HG02610 (cell line): ENCODE results near the gene KLHL14.
A peak's percentile ranks its signal among the peaks of the same experiment; 100 is the strongest.
"Not testable (repeated sequence)": the region's sequence is repeated elsewhere in the genome, so short reads cannot be mapped to it uniquely, and the experiment has no call there.

Experiments
- ATAC-seq: cut with Tn5 transposase; IDR thresholded peaks from one replicate; pipeline ENCODE4 v1.9.1; 2021; ENCODE audit warnings: mild to moderate bottlenecking, moderate library complexity; ENCODE audit not compliant: unreplicated experiment

Gene KLHL14, protein sequence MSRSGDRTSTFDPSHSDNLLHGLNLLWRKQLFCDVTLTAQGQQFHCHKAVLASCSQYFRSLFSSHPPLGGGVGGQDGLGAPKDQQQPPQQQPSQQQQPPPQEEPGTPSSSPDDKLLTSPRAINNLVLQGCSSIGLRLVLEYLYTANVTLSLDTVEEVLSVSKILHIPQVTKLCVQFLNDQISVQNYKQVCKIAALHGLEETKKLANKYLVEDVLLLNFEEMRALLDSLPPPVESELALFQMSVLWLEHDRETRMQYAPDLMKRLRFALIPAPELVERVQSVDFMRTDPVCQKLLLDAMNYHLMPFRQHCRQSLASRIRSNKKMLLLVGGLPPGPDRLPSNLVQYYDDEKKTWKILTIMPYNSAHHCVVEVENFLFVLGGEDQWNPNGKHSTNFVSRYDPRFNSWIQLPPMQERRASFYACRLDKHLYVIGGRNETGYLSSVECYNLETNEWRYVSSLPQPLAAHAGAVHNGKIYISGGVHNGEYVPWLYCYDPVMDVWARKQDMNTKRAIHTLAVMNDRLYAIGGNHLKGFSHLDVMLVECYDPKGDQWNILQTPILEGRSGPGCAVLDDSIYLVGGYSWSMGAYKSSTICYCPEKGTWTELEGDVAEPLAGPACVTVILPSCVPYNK

DNA sequence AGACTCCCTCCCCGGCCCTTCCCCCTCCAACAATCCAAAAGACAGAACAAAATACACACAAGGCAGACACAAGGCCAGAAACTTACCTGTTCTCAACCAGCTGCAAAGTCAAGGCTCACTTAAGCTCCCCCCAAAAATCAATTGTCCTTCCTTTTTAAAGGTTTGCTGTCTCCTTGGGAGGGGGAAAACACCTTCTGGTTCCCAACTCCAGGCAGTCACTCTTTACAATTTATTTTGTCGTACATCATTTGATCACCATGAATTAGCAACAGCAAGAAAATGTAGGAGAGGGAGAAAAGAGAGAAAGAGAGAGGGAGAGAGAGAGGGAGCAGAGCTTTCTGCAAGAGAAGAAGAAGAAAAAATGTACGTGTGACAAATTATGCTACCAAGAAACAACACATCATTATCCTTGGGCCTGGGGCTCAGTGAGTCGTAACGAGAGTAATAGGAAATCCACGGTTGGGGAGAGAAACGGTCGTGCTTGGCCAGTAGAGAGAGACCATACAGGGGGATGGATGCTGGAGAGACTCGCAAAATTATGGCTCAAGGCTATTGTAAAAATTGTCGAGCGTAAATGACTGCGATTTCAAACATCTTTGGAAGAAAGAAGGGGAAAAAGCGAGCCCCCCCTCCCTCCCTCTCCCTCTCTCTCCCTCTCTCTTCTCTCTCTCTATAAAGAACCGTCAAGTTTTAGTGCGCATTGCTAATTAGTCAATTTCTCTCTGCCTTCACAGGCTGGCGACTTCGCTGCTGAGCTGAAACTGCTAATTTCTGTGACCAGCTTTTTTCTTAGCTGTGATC is at the start of gene KLHL14:
TSS of gene KLHL14 (minus strand) at position 443 of the 801 bp plus-strand sequence. CDS start 2,432 bp downstream, outside the sequence.
- ATAC-seq, result peak; percentile 35

DNA sequence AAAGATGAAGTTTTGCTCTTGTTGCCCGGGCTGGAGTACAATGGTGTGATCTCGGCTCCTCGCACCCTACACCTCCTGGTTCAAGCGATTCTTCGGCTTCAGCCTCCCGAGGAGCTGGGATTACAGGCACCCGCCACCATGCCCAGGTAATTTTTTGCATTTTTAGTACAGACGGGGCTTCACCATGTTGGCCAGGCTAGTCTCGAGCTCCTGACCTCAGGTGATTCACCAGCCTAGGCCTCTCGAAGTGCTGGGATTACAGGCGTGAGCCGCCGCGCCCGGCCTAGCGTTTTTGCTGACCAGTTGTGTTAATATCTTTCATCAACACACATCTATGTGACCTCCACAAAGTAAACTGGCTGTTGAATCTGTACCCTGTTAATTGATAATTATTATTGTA is 49.4 kb upstream of the KLHL14 start:
- ATAC-seq, result no peak

GRCh38 chr18:32815881-32816280 is 43.1 kb upstream of the KLHL14 start:
- no peak for ATAC-seq

DNA sequence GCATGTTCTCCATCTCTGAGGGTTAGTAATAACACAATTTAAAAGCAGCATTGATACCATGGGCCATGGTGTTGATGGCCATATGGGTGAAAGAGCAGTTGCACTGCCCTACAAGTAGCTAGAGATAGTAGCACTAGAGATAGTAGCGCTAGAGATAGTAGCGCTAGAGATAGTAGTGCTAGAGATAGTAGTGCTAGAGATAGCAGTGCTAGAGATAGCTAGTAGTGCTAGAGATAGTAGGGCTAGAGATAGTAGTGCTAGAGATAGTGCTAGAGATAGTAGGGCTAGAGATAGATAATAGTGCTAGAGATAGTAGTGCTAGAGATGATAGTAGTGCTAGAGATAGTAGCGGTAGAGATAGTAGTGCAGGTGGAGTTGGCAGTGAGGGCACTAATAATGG is 39.5 kb upstream of the KLHL14 start:
- ATAC-seq, result no peak

- ATAC-seq, result no peak
These were observed 37.5 kb upstream of the KLHL14 start for GRCh38 chr18:32810314-32810713.

- no peak for ATAC-seq
These were observed 32.5 kb upstream of the KLHL14 start for GRCh38 chr18:32805354-32805753.

GRCh38 chr18:32804134-32804888 is 31.5 kb upstream of the KLHL14 start:
- peak; percentile 32 for ATAC-seq

DNA sequence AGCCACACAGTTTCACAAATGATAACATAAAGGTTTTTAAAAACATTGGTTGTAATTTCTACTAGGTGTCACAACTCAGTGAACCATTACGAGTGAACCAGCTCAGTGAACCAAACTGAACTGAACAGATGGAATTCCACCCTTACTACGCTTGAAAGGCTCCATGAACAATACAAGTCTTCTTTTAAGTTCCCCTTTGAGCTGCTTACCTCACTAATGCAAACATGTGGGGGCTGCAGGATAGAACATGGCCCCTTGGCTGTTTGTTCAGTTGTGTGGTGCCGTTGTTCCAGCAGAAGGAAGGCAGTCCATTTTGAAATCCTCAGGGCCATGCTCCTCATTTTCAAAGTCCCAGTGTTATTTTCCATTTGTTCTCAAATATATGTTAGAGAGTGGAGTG is 30.7 kb upstream of the KLHL14 start:
- peak; percentile 98 for ATAC-seq

DNA sequence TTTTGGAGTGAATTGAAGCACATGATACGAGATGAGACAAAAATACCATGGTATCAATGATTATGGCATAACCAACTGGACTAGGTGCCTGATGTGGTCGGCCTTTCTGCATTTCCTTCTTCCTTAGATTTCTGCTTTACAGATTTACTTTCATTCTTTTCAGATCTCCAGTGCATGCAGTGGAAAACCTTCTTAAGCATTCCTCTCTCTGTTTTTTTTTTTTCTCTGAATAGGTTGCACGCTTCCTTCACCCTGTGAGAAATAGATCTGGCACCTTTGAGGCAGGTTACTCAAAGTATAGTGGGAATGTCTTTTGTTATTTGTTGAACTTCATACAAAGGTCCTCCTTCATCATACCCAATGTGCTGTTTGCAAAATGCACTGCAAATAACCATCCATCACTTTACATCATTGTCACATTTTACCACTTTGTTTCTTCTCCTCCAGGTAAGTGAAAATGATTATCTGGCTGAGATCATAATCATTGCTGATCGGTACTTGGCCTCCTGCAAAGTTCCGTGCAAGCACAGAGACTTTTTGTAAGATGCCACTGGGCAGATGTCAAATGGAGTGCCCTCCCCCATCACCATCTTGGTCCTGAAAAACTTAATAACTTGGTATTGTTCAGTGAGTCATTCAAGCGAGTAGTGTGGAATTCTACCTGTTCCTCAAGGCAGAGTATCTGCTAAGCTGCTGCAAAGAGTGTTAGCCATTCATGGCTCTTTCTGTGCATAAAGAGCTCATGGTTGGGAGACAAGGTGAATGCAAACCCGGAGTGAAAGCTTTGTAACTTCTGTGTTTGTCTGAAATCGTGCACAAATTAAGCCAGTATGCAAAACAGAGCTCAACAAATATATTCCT is 30.0 kb upstream of the KLHL14 start:
- peak; percentile 48 for ATAC-seq

- no peak for ATAC-seq
These were observed 28.4 kb upstream of the KLHL14 start for GRCh38 chr18:32801228-32801627.

DNA sequence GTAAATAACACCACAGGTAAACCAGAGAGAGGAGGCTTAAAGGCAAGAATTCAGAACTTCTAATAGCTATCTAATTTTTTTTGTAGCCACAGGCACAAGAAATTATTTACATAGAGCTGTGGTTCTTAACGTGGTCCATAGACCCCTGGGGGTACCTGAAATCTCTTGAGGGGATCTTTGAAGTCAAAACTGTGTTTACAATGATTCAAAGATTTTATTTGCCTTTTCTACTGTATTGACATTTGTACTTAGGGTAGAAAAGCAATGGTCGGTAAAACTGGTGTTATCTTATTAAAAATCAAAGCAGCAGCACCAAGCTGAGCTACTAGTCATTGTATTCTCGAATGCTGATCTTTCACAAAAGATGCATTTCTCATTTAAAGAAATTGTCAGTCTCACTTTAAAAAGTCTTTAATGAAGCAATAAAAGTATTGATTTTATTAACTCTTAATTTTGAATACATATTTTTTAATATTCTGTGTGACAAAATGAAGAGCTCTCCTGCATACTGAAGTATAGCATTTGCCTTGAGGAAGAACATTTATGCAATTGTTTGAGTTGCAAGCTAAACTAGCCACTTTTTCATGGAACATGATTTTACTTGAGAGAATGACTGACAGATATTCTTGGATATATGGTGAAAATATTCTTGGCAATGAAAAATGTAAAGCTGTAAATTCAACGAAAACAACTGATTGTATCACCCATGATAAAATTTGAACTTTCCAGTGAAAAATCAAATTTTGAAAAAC is 25.6 kb upstream of the KLHL14 start:
- no peak for ATAC-seq

GRCh38 chr18:32794667-32795066 is 21.8 kb upstream of the KLHL14 start:
- ATAC-seq, result not testable (repeated sequence)

- ATAC-seq, result no peak
These were observed 6.2 kb upstream of the KLHL14 start for GRCh38 chr18:32779010-32779409.

DNA sequence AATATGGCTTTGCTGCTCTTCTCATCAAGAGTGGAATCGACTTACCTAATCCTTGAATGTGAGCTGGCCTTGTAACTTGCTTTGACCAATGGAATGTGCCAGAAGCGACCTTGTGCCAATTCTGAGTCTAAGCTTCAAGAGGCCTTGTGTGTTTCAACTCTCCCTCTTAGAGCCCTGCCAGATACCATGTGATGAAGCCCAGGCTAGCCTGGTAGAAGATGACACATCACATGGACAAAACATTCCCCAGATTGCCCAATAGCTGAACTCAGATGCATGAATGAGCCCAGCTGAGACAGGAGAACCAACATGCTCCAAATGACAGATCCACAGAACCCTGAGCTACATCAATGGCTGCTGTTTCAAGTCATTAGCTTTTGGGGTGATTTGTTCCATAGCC is 4.2 kb upstream of the KLHL14 start:
- ATAC-seq, result no peak

GRCh38 chr18:32776561-32776960 is 3.7 kb upstream of the KLHL14 start:
- no peak for ATAC-seq

GRCh38 chr18:32775628-32776027 is 2.8 kb upstream of the KLHL14 start:
- ATAC-seq, result no peak

- ATAC-seq, result peak; percentile 34
These were observed 524 bp upstream of the KLHL14 start for GRCh38 chr18:32773382-32773712.

GRCh38 chr18:32771871-32772580 is 797 bp downstream of the KLHL14 start:
- no peak for ATAC-seq
